ENCODE results near the gene ITLN1.

ITLN1 gene

DNA sequence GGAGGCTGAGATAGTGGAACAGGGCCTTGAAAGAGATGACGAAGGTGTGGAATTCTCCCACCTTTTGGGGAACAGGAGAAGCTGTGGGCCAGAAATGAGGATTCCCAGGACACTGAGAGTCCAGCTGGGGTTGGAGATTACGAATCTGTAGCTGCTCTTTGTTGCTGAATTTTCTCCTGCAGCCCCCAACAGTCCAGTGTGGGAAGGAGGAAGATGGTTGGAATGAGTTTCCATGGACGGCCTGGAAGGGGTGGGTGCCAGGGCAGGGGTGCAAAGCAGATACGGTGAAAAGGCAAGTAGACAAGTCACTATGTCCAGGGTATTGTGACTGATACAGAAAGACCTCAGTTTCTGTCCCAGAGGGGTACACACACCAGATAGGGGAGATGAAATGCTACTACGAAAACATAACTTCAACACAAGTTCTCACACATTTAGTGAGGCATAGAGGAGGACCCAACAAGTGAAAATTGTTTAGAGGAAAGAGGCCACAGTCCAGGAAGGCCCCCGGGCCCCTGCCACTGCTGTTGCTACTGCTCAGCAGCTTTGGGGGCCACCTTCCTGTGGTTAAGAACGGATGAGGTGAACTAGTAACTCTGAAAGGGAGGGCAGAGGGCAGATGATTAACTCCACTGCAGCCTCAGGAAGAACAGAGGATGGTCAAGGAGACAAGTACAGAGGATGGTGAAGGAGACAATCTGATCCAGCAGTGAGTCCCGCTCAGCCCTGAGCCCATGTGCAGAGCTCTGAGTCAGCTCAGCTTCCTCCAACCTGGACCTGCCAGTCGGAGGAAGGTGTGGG, 29.6 kb downstream of the ITLN1 start:
- no peak overlapping the region for H3K27ac ChIP-seq (ENCODE audit: low read length)
- no peak overlapping the region for H3K9ac ChIP-seq (ENCODE audit: low read length in 2 of 2)
- no peaks in the 10 kb centered on the region for H3K27me3 ChIP-seq (ENCODE audit: control insufficient read depth in 1 of 2, insufficient read depth in 2 of 2, low read length in 2 of 2)
- H3K4me1 ChIP-seq (ENCODE audit: control insufficient read depth, insufficient read depth, low read length): no peaks in the 10 kb centered on the region
- H3K36me3 ChIP-seq (ENCODE audit: control insufficient read depth in 2 of 2, insufficient read depth in 2 of 2, low read length in 2 of 2): no peaks in the 10 kb centered on the region
- H3K9me3 ChIP-seq (ENCODE audit: control insufficient read depth in 2 of 2, low read length in 2 of 2): no peaks in the 10 kb centered on the region
- H3K4me3 ChIP-seq (ENCODE audit: low read length in 2 of 2): no peak overlapping the region

- Histone ChIP-seq H3K27me3 (ENCODE audit: control insufficient read depth in 1 of 2, insufficient read depth in 2 of 2, low read length in 2 of 2) (no peaks in the 10 kb centered on the region), H3K36me3 (ENCODE audit: control insufficient read depth in 2 of 2, insufficient read depth in 2 of 2, low read length in 2 of 2) (no peaks in the 10 kb centered on the region), H3K4me1 (ENCODE audit: control insufficient read depth, insufficient read depth, low read length) (no peaks in the 10 kb centered on the region), H3K27ac (ENCODE audit: low read length) (no peak overlapping the region), H3K9ac (ENCODE audit: low read length in 2 of 2) (no peak overlapping the region), H3K9me3 (ENCODE audit: control insufficient read depth in 2 of 2, low read length in 2 of 2) (no peaks in the 10 kb centered on the region), H3K4me3 (ENCODE audit: low read length in 2 of 2) (no peak overlapping the region)
Measured at GRCh38 chr1:160853754-160854153, 31.2 kb downstream of the ITLN1 start.

DNA sequence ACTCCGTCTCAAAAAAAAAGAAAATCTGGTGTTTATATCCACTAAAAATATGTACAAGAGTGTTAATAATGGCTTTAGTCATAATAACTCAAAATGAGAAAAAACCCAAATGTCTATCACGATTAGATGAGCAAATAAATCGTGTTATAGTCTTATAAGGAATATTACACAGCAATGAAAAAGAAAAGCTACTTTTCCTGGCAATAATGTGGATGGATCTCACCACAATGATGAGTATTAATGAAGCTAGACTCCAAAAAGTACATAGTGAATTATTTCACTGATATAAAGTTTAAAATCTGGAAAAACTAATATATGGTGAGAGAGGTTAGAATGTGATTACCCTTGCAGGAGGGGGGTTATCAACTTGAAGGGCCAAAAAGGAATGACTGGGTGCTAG, 32.0 kb downstream of the ITLN1 start:
- H3K27me3 ChIP-seq (ENCODE audit: control insufficient read depth in 1 of 2, insufficient read depth in 2 of 2, low read length in 2 of 2): no peaks in the 10 kb centered on the region
- no peaks in the 10 kb centered on the region for H3K9me3 ChIP-seq (ENCODE audit: control insufficient read depth in 2 of 2, low read length in 2 of 2)
- H3K9ac ChIP-seq (ENCODE audit: low read length in 2 of 2): no peak overlapping the region
- no peaks in the 10 kb centered on the region for H3K36me3 ChIP-seq (ENCODE audit: control insufficient read depth in 2 of 2, insufficient read depth in 2 of 2, low read length in 2 of 2)
- no peak overlapping the region for H3K27ac ChIP-seq (ENCODE audit: low read length)
- H3K4me3 ChIP-seq (ENCODE audit: low read length in 2 of 2): no peak overlapping the region
- H3K4me1 ChIP-seq (ENCODE audit: control insufficient read depth, insufficient read depth, low read length): no peaks in the 10 kb centered on the region

DNA sequence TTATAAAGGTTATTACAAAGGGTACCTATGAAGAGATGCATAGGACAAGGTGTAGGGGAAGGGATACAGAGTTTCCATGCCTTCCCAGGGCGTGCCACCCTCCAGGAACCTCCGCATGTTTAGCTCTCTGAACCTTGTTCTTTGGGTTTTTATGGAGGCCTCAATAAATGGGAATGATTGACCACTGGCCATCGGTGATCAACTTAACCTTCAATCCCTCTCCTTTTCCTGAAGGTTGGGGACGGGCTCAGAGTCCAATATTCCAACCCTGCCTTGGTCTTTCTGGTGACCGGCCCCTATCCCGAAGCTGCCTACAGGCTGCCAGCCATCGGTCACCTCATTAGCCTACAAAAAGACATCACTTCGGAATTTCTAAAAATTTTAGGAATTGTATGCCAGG, 34.0 kb downstream of the ITLN1 start:
- Histone ChIP-seq H3K4me1 (ENCODE audit: control insufficient read depth, insufficient read depth, low read length) (no peaks in the 10 kb centered on the region), H3K4me3 (ENCODE audit: low read length in 2 of 2) (no peak overlapping the region), H3K36me3 (ENCODE audit: control insufficient read depth in 2 of 2, insufficient read depth in 2 of 2, low read length in 2 of 2) (no peaks in the 10 kb centered on the region), H3K9me3 (ENCODE audit: control insufficient read depth in 2 of 2, low read length in 2 of 2) (no peaks in the 10 kb centered on the region), H3K27ac (ENCODE audit: low read length) (no peak overlapping the region), H3K9ac (ENCODE audit: low read length in 2 of 2) (no peak overlapping the region), H3K27me3 (ENCODE audit: control insufficient read depth in 1 of 2, insufficient read depth in 2 of 2, low read length in 2 of 2) (no peaks in the 10 kb centered on the region)

- Histone ChIP-seq H3K27ac (ENCODE audit: low read length) (no peak overlapping the region), H3K27me3 (ENCODE audit: control insufficient read depth in 1 of 2, insufficient read depth in 2 of 2, low read length in 2 of 2) (no peaks in the 10 kb centered on the region), H3K9me3 (ENCODE audit: control insufficient read depth in 2 of 2, low read length in 2 of 2) (no peaks in the 10 kb centered on the region), H3K4me1 (ENCODE audit: control insufficient read depth, insufficient read depth, low read length) (no peaks in the 10 kb centered on the region), H3K9ac (ENCODE audit: low read length in 2 of 2) (no peak overlapping the region), H3K4me3 (ENCODE audit: low read length in 2 of 2) (no peak overlapping the region), H3K36me3 (ENCODE audit: control insufficient read depth in 2 of 2, insufficient read depth in 2 of 2, low read length in 2 of 2) (no peaks in the 10 kb centered on the region)
Measured at GRCh38 chr1:160850541-160850940, 34.4 kb downstream of the ITLN1 start.

GRCh38 chr1:160846281-160846680, 38.7 kb downstream of the ITLN1 start:
- H3K4me1 ChIP-seq (ENCODE audit: control insufficient read depth, insufficient read depth, low read length): no peaks in the 10 kb centered on the region
- no peaks in the 10 kb centered on the region for H3K27me3 ChIP-seq (ENCODE audit: control insufficient read depth in 1 of 2, insufficient read depth in 2 of 2, low read length in 2 of 2)
- H3K9ac ChIP-seq (ENCODE audit: low read length in 2 of 2): no peak overlapping the region
- H3K4me3 ChIP-seq (ENCODE audit: low read length in 2 of 2): no peak overlapping the region
- H3K27ac ChIP-seq (ENCODE audit: low read length): no peak overlapping the region
- H3K9me3 ChIP-seq (ENCODE audit: control insufficient read depth in 2 of 2, low read length in 2 of 2): no peaks in the 10 kb centered on the region
- H3K36me3 ChIP-seq (ENCODE audit: control insufficient read depth in 2 of 2, insufficient read depth in 2 of 2, low read length in 2 of 2): no peaks in the 10 kb centered on the region

DNA sequence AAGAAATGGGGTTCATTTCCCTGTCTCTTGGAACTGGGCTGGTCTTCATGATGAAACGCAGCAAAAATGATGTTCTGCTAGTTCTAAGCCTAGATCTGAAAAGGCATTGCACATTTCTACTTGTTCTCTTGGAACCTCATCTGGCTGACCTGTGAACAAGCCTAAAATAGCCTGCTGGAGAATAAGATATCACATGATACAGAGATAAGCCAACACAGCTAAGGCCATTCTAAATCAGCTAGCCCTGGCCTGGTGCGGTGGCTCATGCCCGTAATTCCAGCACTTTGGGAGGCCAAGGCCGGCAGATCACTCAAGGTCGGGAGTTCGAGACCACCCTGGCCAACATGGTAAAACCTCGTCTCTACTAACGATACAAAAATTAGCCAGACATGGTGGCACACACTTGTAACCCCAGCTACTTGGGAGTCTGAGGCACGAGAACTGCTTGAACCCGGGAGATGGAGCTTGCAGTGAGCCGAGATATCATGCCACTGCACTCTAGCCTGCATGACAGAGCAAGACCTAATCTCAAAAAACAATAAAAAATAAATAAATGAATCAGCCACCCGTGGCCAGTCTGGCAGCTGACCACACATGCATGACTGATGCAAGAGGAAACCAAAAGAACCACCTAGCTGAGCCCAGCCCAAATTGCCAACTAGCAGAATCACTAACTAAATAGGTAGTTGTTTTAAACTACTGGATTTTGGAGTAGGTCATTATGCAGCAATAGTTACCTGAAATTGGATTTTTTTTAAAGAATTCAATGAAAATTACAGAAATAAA, 40.3 kb downstream of the ITLN1 start:
- no peak overlapping the region for H3K27ac ChIP-seq (ENCODE audit: low read length)
- H3K36me3 ChIP-seq (ENCODE audit: control insufficient read depth in 2 of 2, insufficient read depth in 2 of 2, low read length in 2 of 2): no peaks in the 10 kb centered on the region
- no peak overlapping the region for H3K4me3 ChIP-seq (ENCODE audit: low read length in 2 of 2)
- no peak overlapping the region for H3K9ac ChIP-seq (ENCODE audit: low read length in 2 of 2)
- H3K4me1 ChIP-seq (ENCODE audit: control insufficient read depth, insufficient read depth, low read length): no peaks in the 10 kb centered on the region
- no peaks in the 10 kb centered on the region for H3K27me3 ChIP-seq (ENCODE audit: control insufficient read depth in 1 of 2, insufficient read depth in 2 of 2, low read length in 2 of 2)
- no peaks in the 10 kb centered on the region for H3K9me3 ChIP-seq (ENCODE audit: control insufficient read depth in 2 of 2, low read length in 2 of 2)

DNA sequence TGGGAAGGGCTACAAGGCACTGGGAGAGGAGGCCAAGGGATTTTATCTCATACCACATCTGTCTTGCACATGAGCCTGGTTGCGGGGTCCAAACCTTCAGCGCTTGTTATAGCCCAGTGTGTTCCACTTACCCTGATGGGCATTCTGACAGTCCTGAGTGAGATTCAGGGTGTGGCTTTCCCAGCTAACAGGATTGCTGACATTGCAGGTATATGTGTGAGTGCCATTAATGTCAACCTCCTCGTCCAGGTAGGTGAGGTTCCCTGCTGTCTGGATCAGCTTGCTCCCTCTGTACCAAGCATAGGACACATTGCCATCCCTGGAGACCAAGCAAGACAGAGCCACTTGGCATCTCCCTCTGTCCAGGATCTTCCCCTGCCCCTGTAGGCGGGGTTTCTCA, 43.9 kb downstream of the ITLN1 start:
- no peak overlapping the region for H3K9ac ChIP-seq (ENCODE audit: low read length in 2 of 2)
- no peaks in the 10 kb centered on the region for H3K27me3 ChIP-seq (ENCODE audit: control insufficient read depth in 1 of 2, insufficient read depth in 2 of 2, low read length in 2 of 2)
- H3K9me3 ChIP-seq (ENCODE audit: control insufficient read depth in 2 of 2, low read length in 2 of 2): no peaks in the 10 kb centered on the region
- no peak overlapping the region for H3K27ac ChIP-seq (ENCODE audit: low read length)
- H3K4me1 ChIP-seq (ENCODE audit: control insufficient read depth, insufficient read depth, low read length): no peaks in the 10 kb centered on the region
- no peaks in the 10 kb centered on the region for H3K36me3 ChIP-seq (ENCODE audit: control insufficient read depth in 2 of 2, insufficient read depth in 2 of 2, low read length in 2 of 2)
- H3K4me3 ChIP-seq (ENCODE audit: low read length in 2 of 2): no peak overlapping the region

GRCh38 chr1:160839746-160840145, 45.2 kb downstream of the ITLN1 start:
- no peak overlapping the region for H3K4me3 ChIP-seq (ENCODE audit: low read length in 2 of 2)
- no peaks in the 10 kb centered on the region for H3K9me3 ChIP-seq (ENCODE audit: control insufficient read depth in 2 of 2, low read length in 2 of 2)
- H3K9ac ChIP-seq (ENCODE audit: low read length in 2 of 2): no peak overlapping the region
- H3K36me3 ChIP-seq (ENCODE audit: control insufficient read depth in 2 of 2, insufficient read depth in 2 of 2, low read length in 2 of 2): no peaks in the 10 kb centered on the region
- no peak overlapping the region for H3K27ac ChIP-seq (ENCODE audit: low read length)
- H3K4me1 ChIP-seq (ENCODE audit: control insufficient read depth, insufficient read depth, low read length): no peaks in the 10 kb centered on the region
- no peaks in the 10 kb centered on the region for H3K27me3 ChIP-seq (ENCODE audit: control insufficient read depth in 1 of 2, insufficient read depth in 2 of 2, low read length in 2 of 2)

DNA sequence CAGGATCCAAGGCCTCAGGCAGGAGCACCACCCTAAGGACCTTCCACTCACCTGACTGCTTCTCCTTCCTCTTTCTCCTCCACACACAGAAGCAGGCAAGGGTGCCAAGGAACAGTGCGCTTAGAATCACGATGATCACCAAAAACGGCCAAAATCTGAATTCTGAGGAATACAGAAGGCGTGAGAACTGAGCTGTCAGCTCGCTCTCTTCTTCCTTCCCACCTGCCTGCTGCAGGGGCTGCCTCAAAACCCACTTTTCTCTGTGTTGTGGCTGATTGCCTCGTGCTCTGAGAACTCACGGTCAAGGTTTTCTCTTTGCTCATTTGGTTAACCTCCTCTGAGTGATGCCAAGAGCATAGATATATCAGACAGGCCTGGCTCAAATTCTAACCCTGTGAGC, 46.1 kb downstream of the ITLN1 start:
- Histone ChIP-seq H3K27ac (ENCODE audit: low read length) (no peak overlapping the region), H3K27me3 (ENCODE audit: control insufficient read depth in 1 of 2, insufficient read depth in 2 of 2, low read length in 2 of 2) (no peaks in the 10 kb centered on the region), H3K4me1 (ENCODE audit: control insufficient read depth, insufficient read depth, low read length) (no peaks in the 10 kb centered on the region), H3K4me3 (ENCODE audit: low read length in 2 of 2) (no peak overlapping the region), H3K9me3 (ENCODE audit: control insufficient read depth in 2 of 2, low read length in 2 of 2) (no peaks in the 10 kb centered on the region), H3K36me3 (ENCODE audit: control insufficient read depth in 2 of 2, insufficient read depth in 2 of 2, low read length in 2 of 2) (no peaks in the 10 kb centered on the region), H3K9ac (ENCODE audit: low read length in 2 of 2) (no peak overlapping the region)
